Activated CD4-positive, alpha-beta T cell treated with anti-CD3 and anti-CD28 coated beads for 4 hours (primary cell): Measurements from ENCODE around the gene NADK.
A peak's percentile ranks its signal among the peaks of the same experiment; 100 is the strongest.

Source experiments
- DNase-seq, 2 donors: peaks; one replicate each; pipeline ENCODE4 v3.0.0-alpha.2; 2020

NADK gene

GRCh38 chr1:1786836-1787605 lies 8.8 kb upstream of the NADK start:
- no peak for DNase-seq

DNA sequence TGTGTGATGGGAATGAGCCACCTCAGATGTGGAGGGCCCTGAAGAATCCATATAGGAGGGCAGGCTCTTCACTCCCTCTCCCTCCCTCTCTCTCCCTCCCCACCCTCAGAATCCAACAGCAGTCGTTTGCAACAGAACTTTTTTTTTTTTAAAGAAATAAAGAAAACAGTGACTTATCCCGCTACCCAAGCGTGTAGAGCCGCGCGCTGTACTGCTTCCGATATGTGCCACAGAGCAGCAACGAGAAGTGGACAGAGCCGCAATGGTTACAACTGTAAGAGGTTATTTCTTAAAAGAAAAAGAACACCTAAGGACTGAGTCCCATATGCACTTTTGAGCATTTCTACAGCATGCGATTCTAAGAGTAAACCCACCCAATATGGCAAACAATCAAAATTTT lies 7.4 kb upstream of the NADK start:
- no peak for DNase-seq

GRCh38 chr1:1784933-1785332 lies 6.7 kb upstream of the NADK start:
- DNase-seq = no peak

DNA sequence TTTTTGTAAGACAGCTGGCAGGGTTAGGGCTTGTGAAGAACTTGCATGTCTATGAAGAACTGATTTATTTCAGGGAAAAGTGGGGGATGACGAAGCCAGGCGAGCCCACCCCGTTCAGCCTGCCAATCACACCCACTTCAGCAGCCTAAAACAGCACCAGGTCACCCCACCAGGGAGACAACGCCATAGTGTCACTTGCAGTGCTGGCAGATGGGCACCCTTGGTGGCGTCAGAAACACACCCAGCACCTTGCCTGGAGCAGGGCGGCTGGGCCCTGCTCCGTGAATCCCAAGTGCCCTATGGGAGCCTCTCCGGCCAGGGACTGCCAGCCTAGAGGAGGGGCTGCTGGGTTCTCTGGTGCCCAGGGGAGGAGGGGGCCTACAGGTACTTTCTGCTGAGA lies 5.0 kb upstream of the NADK start:
- no peak for DNase-seq

DNA sequence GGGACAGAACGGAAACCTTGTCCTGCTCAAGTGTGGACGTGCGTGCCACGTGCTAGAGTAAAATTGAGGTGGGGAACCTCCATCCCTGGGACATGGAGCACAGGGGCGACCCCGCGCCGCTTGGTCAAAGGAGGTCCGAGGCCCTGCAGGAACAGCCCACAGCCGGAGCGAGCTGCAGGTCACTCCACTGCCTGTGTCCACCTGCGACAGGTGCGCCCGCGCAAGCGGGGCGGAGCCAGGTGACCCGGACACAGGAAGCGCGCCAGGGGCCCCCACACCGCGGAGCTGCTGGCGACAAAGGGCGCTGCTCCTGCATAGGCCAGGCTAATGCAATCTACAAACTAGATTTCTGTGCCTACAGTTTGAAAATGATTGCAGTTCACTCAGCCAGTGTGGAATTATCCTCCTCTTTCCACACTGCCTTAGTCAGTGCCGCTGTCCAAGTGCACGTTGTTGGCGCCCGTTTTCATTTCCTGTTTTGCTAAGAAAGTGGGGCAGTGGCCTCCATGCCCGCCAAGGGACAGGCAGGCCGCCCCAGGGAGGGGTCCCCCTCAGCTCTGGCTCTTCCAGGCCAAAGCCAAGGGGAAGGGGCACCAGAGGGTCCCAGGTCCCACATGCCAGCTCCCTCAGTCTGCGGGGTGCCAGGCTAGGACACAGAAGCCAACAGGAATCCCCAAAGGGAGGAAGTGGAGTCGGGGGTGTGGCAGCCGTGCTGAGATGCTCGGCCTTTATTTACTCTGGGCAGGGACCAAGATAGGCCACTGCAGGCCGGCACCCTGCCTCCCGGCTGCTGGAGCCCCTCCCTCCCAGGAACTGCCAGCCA lies 4.3 kb upstream of the NADK start:
- DNase-seq = no peak

GRCh38 chr1:1781526-1781903 lies 3.2 kb upstream of the NADK start:
- no peak for DNase-seq

GRCh38 chr1:1780598-1781525 lies 2.6 kb upstream of the NADK start:
- DNase-seq = no peak

- DNase-seq = peak; percentile 35 to 44
Observed at GRCh38 chr1:1779691-1780597, 1.7 kb upstream of the NADK start.

GRCh38 chr1:1779320-1779675 lies 1.0 kb upstream of the NADK start:
- DNase-seq = no peak

DNA sequence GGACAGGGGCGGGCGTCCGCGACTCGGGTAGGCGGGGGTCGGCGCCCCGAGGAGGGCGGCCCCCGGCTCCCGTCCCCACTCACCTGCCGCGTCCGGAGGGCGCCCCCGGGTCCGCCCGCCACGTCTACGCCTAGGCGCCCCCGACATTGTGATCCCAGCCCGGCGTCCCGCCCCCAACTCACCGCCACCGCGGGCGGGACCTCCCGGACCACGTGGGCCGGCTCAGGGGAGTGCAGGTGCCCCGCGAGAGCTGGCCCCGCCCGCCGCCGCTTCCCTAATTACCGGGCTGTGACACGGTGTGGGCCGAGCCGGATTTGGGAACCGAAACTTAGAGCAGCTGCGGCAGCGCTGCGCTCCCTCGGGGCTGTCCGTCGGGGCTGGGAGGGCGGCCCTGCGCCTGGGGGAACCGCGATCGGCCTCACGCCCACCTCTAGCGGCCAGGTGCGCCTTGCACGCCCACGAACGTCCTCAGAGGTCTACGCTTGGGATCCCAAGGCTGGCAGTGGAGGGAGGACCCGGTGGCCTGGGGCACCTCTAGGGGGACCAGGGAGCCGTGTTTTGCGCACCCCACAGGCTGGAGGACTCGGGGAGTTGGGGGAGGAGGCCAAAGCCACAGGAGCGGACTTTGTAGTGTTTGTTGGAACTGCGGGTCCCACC lies 521 bp upstream of the NADK start:
- peak; percentile 79 to 85 for DNase-seq

- no peak for DNase-seq
Observed at GRCh38 chr1:1777583-1777899, 729 bp downstream of the NADK start.

DNA sequence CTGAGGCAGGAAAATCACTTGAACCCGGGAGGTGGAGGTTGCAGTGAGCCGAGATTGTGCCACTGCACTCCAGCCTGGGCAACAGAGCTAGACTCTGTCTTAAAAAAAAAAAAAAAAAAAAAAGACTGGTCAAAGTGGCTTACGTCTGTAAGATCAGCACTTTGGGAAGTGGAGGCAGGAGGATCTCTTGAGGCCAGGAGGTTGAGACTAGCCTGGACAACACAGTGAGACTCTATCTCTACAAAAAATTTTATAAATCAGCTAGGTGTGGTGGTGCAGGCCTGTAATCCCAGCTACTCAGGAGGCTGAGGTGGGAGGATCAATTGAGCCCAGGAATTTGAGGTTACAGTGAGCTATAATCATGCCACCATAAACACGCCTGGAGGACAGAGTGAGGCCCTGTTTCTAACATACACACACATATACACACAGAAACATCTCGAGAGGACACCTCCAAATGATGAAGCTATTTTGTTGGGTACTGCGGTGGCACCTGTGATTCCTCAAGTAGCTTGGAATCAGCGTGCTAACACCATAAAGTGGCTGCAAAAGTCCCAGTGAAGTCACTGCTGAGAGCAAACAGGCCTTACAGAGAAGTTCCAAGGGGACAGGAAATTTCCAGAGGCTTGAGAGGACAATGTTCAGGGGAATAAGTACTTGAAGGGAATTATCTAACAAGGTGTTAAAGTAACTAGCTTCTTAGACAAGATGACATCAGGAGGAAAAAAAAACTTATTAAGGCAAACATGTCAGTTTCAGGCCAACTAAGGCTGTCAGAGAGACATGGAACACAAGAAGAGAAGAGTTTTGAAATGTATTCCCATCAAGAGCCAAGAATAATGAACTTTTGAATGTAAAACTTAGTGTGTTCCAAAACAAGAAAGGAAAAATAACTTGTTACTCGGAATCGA lies 1.3 kb downstream of the NADK start:
- DNase-seq = no peak

- no peak for DNase-seq
Observed at GRCh38 chr1:1775327-1776226, 2.7 kb downstream of the NADK start.

- DNase-seq = no peak
Observed at GRCh38 chr1:1773874-1774273, 4.4 kb downstream of the NADK start.

GRCh38 chr1:1771096-1771495 lies 7.2 kb downstream of the NADK start:
- DNase-seq = no peak

- DNase-seq = no peak
Observed at GRCh38 chr1:1770102-1770501, 8.2 kb downstream of the NADK start.

DNA sequence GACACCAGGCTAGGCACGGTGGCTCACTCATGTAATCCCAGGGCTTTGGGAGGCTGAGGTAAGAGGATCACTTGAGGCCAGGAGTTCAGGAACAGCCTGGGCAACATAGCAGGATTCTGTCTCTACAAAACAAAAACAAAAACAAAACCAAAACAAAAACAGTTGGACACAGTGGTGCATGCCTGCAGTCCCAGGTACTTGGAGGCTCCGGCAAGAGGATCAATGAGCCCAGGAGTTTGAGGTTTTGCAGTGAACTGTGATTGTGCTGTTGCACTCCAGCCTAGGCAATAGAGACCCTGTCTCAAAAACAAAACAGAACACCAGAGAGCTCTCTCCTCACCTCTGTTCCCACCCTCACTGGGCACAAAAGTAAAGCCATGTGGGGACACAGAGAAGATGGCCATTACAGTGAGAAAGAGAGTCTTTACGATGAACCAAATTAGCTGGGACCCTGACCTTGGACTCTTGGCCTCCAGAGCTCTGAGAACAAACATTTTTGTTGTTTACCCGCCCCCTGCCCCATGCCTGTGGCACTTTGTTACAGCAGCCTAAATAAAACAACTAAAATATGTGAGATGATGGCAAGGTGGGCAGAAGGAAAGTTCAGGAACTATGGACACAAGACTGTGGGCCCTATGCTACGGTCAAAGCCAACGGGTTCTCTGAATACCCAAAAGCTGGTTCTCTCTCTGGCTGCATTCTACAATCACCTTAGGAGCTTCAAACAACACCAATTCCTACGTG lies 9.8 kb downstream of the NADK start:
- DNase-seq = no peak

- no peak for DNase-seq
Observed at GRCh38 chr1:1764876-1765470, 13.3 kb downstream of the NADK start.
